GM23248 (cell line): Measurements from ENCODE around the gene ASAP2.

Experiments used
- EZH2 ChIP-seq: fragments of 200-600 bp; sonication (generic); IDR thresholded peaks from 2 replicates; pipeline ENCODE4 v1.6.1; 2018; ENCODE audit warnings: antibody characterized with exemption, mild to moderate bottlenecking; ENCODE audit not compliant: insufficient read depth, poor library complexity, severe bottlenecking
- EZH2phosphoT487 ChIP-seq: fragments of 200-600 bp; sonication (generic); IDR thresholded peaks from 2 replicates; pipeline ENCODE4 v1.6.1; 2018; ENCODE audit warnings: antibody characterized with exemption, moderate library complexity, mild to moderate bottlenecking, low read depth; ENCODE audit not compliant: insufficient read depth

DNA sequence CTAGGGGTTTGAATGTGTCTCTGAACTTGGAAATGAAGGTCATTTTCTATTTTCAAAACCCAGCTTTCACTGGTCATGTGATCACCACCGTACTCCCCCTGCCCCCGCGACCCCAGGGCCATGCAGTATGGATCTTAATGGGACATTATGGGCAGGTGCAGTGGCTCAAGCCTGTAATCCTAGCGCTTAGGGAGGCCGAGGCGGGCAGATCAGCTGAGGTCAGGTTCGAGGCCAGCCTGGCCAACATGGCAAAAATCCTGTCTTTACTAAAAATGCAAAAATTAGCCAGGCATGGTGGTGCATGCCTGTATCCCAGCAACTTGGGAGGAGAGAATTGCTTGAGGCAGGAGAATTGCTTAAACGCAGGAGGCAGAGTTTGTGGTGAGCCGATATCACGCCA lies 139.4 kb downstream of the ASAP2 start:
- TF ChIP-seq EZH2: no peak
- TF ChIP-seq EZH2phosphoT487: no peak
